ENCODE data around the gene KPNA5.

Gene KPNA5

DNA sequence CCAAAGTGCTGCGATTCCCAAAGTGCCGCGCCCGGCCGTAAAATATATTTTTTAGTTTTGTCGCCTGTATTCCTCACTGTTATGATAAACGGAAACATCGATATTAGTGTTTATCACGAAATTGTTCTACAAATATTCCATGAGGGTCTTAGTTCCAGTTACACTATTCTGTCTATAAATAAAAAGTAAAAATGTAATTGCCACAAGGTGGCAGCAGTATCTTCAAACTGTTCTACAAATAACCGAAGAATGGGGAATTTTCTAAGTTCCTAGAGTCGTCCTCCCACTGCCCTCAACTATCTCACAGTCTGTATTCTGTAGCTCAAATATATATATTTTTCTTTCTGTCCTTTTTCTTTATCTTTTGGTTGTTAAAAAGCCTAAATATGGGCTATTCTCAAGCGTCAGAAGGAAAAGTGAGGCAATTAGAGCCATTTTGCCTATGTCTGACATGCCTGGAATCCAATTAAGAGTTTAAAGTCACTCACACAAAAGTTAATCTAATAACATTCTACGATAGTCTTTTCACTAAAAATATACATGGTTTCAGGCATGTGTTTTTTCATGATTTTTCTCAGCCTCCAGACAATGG, 98.7 kb downstream of the KPNA5 start:
- in situ Hi-C loops (cut with MboI; ENCODE audit: low sequenced_read_pairs) = no loop called here

DNA sequence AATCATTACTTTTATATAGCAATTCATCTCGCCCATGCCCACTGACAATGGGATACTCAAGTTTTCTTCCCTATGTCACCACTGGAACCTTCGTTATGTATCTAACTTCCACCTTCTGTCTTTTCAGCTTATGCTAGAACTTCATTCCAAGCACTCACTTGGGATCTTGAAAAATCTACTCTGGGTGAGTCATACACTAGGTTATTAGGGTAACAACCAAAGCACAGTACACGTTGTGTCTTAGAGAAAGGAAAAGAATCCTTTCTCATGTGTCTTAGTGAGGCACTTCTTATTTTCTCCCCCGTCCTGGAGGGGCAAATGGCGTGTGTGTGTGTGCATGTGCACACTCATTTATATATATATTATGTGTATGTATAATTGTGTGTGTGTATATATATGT, 102.8 kb downstream of the KPNA5 start:
- in situ Hi-C loops (cut with MboI; ENCODE audit: low sequenced_read_pairs) = no loop called here
